ENCODE measurements around the gene MAP3K20. TPM values are rescaled to one million over a fixed set of nuclear protein-coding genes. Genes with fewer than 3 reads are reported as not detected.
A peak's percentile ranks its signal among the peaks of the same experiment; 100 is the strongest.

MAP3K20 gene
- total and polyA plus RNA-seq, 2 experiments from 2014 or later, result 151 to 169 TPM

GRCh38 chr2:173290046-173290445, 214.4 kb downstream of the MAP3K20 start:
- no peak for TF ChIP-seq CTCF (IDR thresholded peaks at IDR 0.05; ENCODE audit: low read depth, low read length)
- Histone ChIP-seq H3K9me3 (ENCODE audit: low read depth) (no peaks in the 10 kb centered on the region), H3K36me3 (no peaks in the 10 kb centered on the region), H3K27me3 (no peaks in the 10 kb centered on the region), H3K4me1 (ENCODE audit: low read depth) (peaks cover 10% of the 10 kb centered on the region), H3K27ac (no peak overlapping the region), H3K4me3 (no peak overlapping the region)
- DNase-seq (ENCODE audit: low read depth in 1 of 2, low spot score in 1 of 2), result peak in 1 of 2 donors; percentile 65

GRCh38 chr2:173290518-173290917, 214.9 kb downstream of the MAP3K20 start:
- peak in 1 of 2 donors; percentile 14 for DNase-seq (ENCODE audit: low read depth in 1 of 2, low spot score in 1 of 2)
- H3K27ac ChIP-seq, result no peak overlapping the region
- no peak overlapping the region for H3K4me3 ChIP-seq
- peaks cover 10% of the 10 kb centered on the region for H3K4me1 ChIP-seq (ENCODE audit: low read depth)
- no peak for TF ChIP-seq CTCF (IDR thresholded peaks at IDR 0.05; ENCODE audit: low read depth, low read length)
- H3K9me3 ChIP-seq (ENCODE audit: low read depth), result no peaks in the 10 kb centered on the region
- no peaks in the 10 kb centered on the region for H3K36me3 ChIP-seq
- H3K27me3 ChIP-seq, result no peaks in the 10 kb centered on the region

- H3K27ac ChIP-seq, result no peak overlapping the region
- H3K27me3 ChIP-seq, result no peaks in the 10 kb centered on the region
- H3K4me3 ChIP-seq, result no peak overlapping the region
- H3K36me3 ChIP-seq, result no peaks in the 10 kb centered on the region
- peaks cover 10% of the 10 kb centered on the region for H3K4me1 ChIP-seq (ENCODE audit: low read depth)
- no peak for TF ChIP-seq CTCF (IDR thresholded peaks at IDR 0.05; ENCODE audit: low read depth, low read length)
- H3K9me3 ChIP-seq (ENCODE audit: low read depth), result no peaks in the 10 kb centered on the region
- no peak for DNase-seq (ENCODE audit: low read depth in 1 of 2, low spot score in 1 of 2)
Observed at GRCh38 chr2:173291412-173291811, 215.8 kb downstream of the MAP3K20 start.

- no peak for DNase-seq (ENCODE audit: low read depth in 1 of 2, low spot score in 1 of 2)
- H3K4me3 ChIP-seq, result no peak overlapping the region
- H3K27ac ChIP-seq, result no peak overlapping the region
- no peaks in the 10 kb centered on the region for H3K36me3 ChIP-seq
- no peaks in the 10 kb centered on the region for H3K27me3 ChIP-seq
- H3K4me1 ChIP-seq (ENCODE audit: low read depth), result no peaks in the 10 kb centered on the region
- H3K9me3 ChIP-seq (ENCODE audit: low read depth), result no peaks in the 10 kb centered on the region
- TF ChIP-seq CTCF (IDR thresholded peaks at IDR 0.05; ENCODE audit: low read depth, low read length), result no peak
Observed at GRCh38 chr2:173296235-173296634, 220.6 kb downstream of the MAP3K20 start.

- no peaks in the 10 kb centered on the region for H3K27me3 ChIP-seq
- no peaks in the 10 kb centered on the region for H3K36me3 ChIP-seq
- TF ChIP-seq CTCF (IDR thresholded peaks at IDR 0.05; ENCODE audit: low read depth, low read length), result no peak
- no peak overlapping the region for H3K27ac ChIP-seq
- peak in 1 of 2 donors; percentile 10 for DNase-seq (ENCODE audit: low read depth in 1 of 2, low spot score in 1 of 2)
- no peaks in the 10 kb centered on the region for H3K9me3 ChIP-seq (ENCODE audit: low read depth)
- no peak overlapping the region for H3K4me3 ChIP-seq
- H3K4me1 ChIP-seq (ENCODE audit: low read depth), result no peaks in the 10 kb centered on the region
Observed at GRCh38 chr2:173298536-173299097, 223.0 kb downstream of the MAP3K20 start.
